GM12878 (cell line): ENCODE measurements around the gene ACOT4. TPM values are rescaled to one million over a fixed set of nuclear protein-coding genes. Genes with fewer than 3 reads are reported as not detected.

Source experiments
- ASH2L ChIP-seq: fragments of 300-600, 200-600 bp; sonication (generic); IDR thresholded peaks from 2 replicates; pipeline ENCODE4 v1.6.1; 2017; ENCODE audit warnings: low read depth, mild to moderate bottlenecking, borderline replicate concordance
- EP300 ChIP-seq, 2 experiments: fragments of 150-350 bp in 1 of 2; IDR thresholded peaks; 2 replicates each; pipeline ENCODE4 v1.6.1; 2011 to 2012; ENCODE audit warnings: low read depth in 2 of 2, low read length in 2 of 2, borderline replicate concordance in 1 of 2, improper control_type of control experiment in 1 of 2, inconsistent platforms in 1 of 2; ENCODE audit not compliant: control insufficient read depth in 1 of 2
- GABPA ChIP-seq: IDR thresholded peaks from 2 replicates; pipeline ENCODE4 v1.6.1; 2014; ENCODE audit warnings: antibody characterized with exemption, low read depth, mild to moderate bottlenecking, inconsistent platforms
- KDM1A ChIP-seq: fragments of 200-600 bp; sonication (generic); IDR thresholded peaks from 2 replicates; pipeline ENCODE4 v1.6.1; 2016; ENCODE audit warnings: borderline replicate concordance
- NR2F1 ChIP-seq: fragments of 450-650 bp; conservative IDR thresholded peaks from 2 replicates; pipeline ENCODE4 v1.6.1; 2017; ENCODE audit warnings: mild to moderate bottlenecking
- POU2F2 ChIP-seq: IDR thresholded peaks from 3 replicates; pipeline ENCODE4 v1.6.1; 2011; ENCODE audit warnings: low read depth, mild to moderate bottlenecking, low read length, borderline replicate concordance
- RAD21 ChIP-seq: IDR thresholded peaks from 2 replicates; pipeline ENCODE4 v1.6.1; 2011; ENCODE audit warnings: mild to moderate bottlenecking, low read depth, low read length, moderate library complexity; ENCODE audit not compliant: insufficient read depth
- SIX5 ChIP-seq: IDR thresholded peaks from 2 replicates; pipeline ENCODE4 v1.6.1; 2011; ENCODE audit warnings: mild to moderate bottlenecking, low read depth, low read length, moderate library complexity; ENCODE audit not compliant: severe bottlenecking
- SUZ12 ChIP-seq: fragments of 200-600 bp; sonication (generic); IDR thresholded peaks from one replicate; pipeline ENCODE4 v1.6.1; 2018; ENCODE audit warnings: antibody characterized with exemption, mild to moderate bottlenecking; ENCODE audit not compliant: unreplicated experiment
- polyA plus RNA-seq, 11 experiments: library from polyadenylated mRNA; depleted of rRNA in 4 of 11; unstranded in 6 of 11; stranded (reverse) in 5 of 11; fragments of >200 nt; fragmentation: Nextera tagmentation in 4 of 11; fragmentation: Illumina TruSeq in 1 of 11; extraction: Ambion mirVana in 4 of 11; extraction: Trizol in 1 of 11; gene quantifications; 1 replicate in 1 of 11; 2 replicates in 10 of 11; pipeline versions ENCODE4 v1.2.1 to v1.2.3, GENCODE V29; 2011 to 2016; ENCODE audit warnings: inconsistent platforms in 2 of 11, missing spikeins in 2 of 11, low read depth in 1 of 11
- total RNA-seq, 4 experiments: library from RNA; depleted of rRNA in 3 of 4; stranded (reverse); fragments of >200 nt in 3 of 4; fragmentation: Illumina TruSeq in 1 of 4; extraction: Trizol in 1 of 4; gene quantifications; 2 replicates each; pipeline versions ENCODE4 v1.2.1 to v1.2.3, GENCODE V29; 2013 to 2021
- TF ChIP-seq, protein P1 (sequence below): fragments of 450-650 bp; IDR thresholded peaks from 2 replicates; pipeline ENCODE4 v1.6.1; 2016; ENCODE audit warnings: mild to moderate bottlenecking
- TF ChIP-seq, protein P2 (sequence below): fragments of 450-650 bp; formaldehyde crosslinking; IDR thresholded peaks from 2 replicates; pipeline ENCODE4 v1.4.0; 2020; ENCODE audit warnings: mild to moderate bottlenecking, moderate library complexity

The ACOT4 gene
- total and polyA plus RNA-seq, 10 of the 15 experiments (the other 5 are each of a cell fraction or from before 2014, with no cell fraction given), result 0.68 to 3.8 (median 2.0) TPM

DNA sequence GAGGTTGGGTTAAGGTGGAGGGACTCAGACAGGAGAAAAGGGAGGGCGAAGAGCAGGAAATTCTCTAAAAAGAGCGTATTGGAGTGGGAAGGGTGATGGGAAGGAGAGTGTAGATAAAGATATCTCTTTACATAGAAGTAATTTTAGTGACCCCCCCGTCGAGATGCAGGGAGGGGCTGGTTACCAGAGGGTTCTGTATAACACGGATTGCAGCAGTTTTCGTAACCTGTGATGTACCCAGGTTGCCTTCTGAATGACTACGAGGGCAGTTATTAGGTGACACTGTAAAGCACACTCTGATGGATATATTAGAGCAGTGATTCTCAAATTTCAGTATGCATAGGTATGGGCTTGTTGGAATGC, 53.6 kb downstream of the ACOT4 start (continued):
- TF ChIP-seq SUZ12 (no peak), NR2F1 (no peak), ASH2L (no peak), POU2F2 (no peak), KDM1A (no peak), RAD21 (no peak), EP300 (IDR thresholded peaks at IDR 0.05; ENCODE audit: borderline replicate concordance in 1 of 2, control insufficient read depth in 1 of 2, low read depth in 2 of 2, low read length in 2 of 2) (no peak), GABPA (no peak), SIX5 (no peak)
- TF ChIP-seq, protein P1, sequence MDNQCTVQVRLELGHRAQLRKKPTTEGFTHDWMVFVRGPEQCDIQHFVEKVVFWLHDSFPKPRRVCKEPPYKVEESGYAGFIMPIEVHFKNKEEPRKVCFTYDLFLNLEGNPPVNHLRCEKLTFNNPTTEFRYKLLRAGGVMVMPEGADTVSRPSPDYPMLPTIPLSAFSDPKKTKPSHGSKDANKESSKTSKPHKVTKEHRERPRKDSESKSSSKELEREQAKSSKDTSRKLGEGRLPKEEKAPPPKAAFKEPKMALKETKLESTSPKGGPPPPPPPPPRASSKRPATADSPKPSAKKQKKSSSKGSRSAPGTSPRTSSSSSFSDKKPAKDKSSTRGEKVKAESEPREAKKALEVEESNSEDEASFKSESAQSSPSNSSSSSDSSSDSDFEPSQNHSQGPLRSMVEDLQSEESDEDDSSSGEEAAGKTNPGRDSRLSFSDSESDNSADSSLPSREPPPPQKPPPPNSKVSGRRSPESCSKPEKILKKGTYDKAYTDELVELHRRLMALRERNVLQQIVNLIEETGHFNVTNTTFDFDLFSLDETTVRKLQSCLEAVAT, result no peak
- TF ChIP-seq, protein P2, sequence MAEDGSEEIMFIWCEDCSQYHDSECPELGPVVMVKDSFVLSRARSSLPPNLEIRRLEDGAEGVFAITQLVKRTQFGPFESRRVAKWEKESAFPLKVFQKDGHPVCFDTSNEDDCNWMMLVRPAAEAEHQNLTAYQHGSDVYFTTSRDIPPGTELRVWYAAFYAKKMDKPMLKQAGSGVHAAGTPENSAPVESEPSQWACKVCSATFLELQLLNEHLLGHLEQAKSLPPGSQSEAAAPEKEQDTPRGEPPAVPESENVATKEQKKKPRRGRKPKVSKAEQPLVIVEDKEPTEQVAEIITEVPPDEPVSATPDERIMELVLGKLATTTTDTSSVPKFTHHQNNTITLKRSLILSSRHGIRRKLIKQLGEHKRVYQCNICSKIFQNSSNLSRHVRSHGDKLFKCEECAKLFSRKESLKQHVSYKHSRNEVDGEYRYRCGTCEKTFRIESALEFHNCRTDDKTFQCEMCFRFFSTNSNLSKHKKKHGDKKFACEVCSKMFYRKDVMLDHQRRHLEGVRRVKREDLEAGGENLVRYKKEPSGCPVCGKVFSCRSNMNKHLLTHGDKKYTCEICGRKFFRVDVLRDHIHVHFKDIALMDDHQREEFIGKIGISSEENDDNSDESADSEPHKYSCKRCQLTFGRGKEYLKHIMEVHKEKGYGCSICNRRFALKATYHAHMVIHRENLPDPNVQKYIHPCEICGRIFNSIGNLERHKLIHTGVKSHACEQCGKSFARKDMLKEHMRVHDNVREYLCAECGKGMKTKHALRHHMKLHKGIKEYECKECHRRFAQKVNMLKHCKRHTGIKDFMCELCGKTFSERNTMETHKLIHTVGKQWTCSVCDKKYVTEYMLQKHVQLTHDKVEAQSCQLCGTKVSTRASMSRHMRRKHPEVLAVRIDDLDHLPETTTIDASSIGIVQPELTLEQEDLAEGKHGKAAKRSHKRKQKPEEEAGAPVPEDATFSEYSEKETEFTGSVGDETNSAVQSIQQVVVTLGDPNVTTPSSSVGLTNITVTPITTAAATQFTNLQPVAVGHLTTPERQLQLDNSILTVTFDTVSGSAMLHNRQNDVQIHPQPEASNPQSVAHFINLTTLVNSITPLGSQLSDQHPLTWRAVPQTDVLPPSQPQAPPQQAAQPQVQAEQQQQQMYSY (CRISPR knock-in tag), result no peak

Other genes with a start within 250 kb of the ACOT4 start
Only the 7 nearest of the 8 such genes appear.
- 31.7 and 33.6 TPM in 2 replicates for gene RIOX1, start 100.9 kb upstream of the ACOT4 start, total RNA-seq (2014; rRNA removed)
- gene RIOX1, start 100.9 kb upstream of the ACOT4 start, total RNA-seq (2014; rRNA removed; fragmentation: Illumina TruSeq; extraction: Trizol), result 17.9 and 19.4 TPM in 2 replicates
- gene RIOX1, start 100.9 kb upstream of the ACOT4 start, total RNA-seq (2021), result 33.7 and 34.3 TPM in 2 replicates
- 11.6 and 15.9 TPM in 2 replicates for gene RIOX1, start 100.9 kb upstream of the ACOT4 start, polyA plus RNA-seq (2011; rRNA removed)
- 16.4 and 16.7 TPM in 2 replicates for gene RIOX1, start 100.9 kb upstream of the ACOT4 start, polyA plus RNA-seq (2014; fragmentation: Illumina TruSeq; extraction: Trizol)
- 1 to 10 TPM; 7.8 to 8.9 TPM for gene RIOX1, start 100.9 kb upstream of the ACOT4 start, polyA plus RNA-seq (2014; fragmentation: Nextera tagmentation; extraction: Ambion mirVana)
- 31.6 and 34.0 TPM in 2 replicates for gene RIOX1, start 100.9 kb upstream of the ACOT4 start, polyA plus RNA-seq (2014; rRNA removed)
- 10 to 100 TPM; 18.6 to 20.7 TPM for gene RIOX1, start 100.9 kb upstream of the ACOT4 start, polyA plus RNA-seq (2016; fragmentation: Nextera tagmentation; extraction: Ambion mirVana)
- 2.2 and 3.3 TPM in 2 replicates for gene ACOT1, start 54.7 kb upstream of the ACOT4 start, total RNA-seq (2014; rRNA removed)
- gene ACOT1, start 54.7 kb upstream of the ACOT4 start, total RNA-seq (2014; rRNA removed; fragmentation: Illumina TruSeq; extraction: Trizol), result 2.9 and 3.0 TPM in 2 replicates
- gene ACOT1, start 54.7 kb upstream of the ACOT4 start, total RNA-seq (2021), result 4.5 and 5.4 TPM in 2 replicates
- 1.1 and 2.1 TPM in 2 replicates for gene ACOT1, start 54.7 kb upstream of the ACOT4 start, polyA plus RNA-seq (2011; rRNA removed)
- gene ACOT1, start 54.7 kb upstream of the ACOT4 start, polyA plus RNA-seq (2014; fragmentation: Illumina TruSeq; extraction: Trizol), result 4.1 and 6.1 TPM in 2 replicates
- 1 to 10 TPM; 3.2 to 4.6 TPM for gene ACOT1, start 54.7 kb upstream of the ACOT4 start, polyA plus RNA-seq (2014; fragmentation: Nextera tagmentation; extraction: Ambion mirVana)
- gene ACOT1, start 54.7 kb upstream of the ACOT4 start, polyA plus RNA-seq (2014; rRNA removed), result 2.3 TPM in 2 replicates
- gene ACOT1, start 54.7 kb upstream of the ACOT4 start, polyA plus RNA-seq (2016; fragmentation: Nextera tagmentation; extraction: Ambion mirVana), result 1 to 10 TPM; 3.1 to 3.2 TPM
- not detected in 2 replicates for gene HEATR4, start 32.9 kb upstream of the ACOT4 start, total RNA-seq (2014; rRNA removed)
- gene HEATR4, start 32.9 kb upstream of the ACOT4 start, total RNA-seq (2014; rRNA removed; fragmentation: Illumina TruSeq; extraction: Trizol), result not detected in 2 replicates
- gene HEATR4, start 32.9 kb upstream of the ACOT4 start, total RNA-seq (2021), result not detected in 2 replicates
- gene HEATR4, start 32.9 kb upstream of the ACOT4 start, polyA plus RNA-seq (2011; rRNA removed), result 0.10 and 0.23 TPM in 2 replicates
- gene HEATR4, start 32.9 kb upstream of the ACOT4 start, polyA plus RNA-seq (2014; fragmentation: Illumina TruSeq; extraction: Trizol), result not detected in 2 replicates
- gene HEATR4, start 32.9 kb upstream of the ACOT4 start, polyA plus RNA-seq (2014; fragmentation: Nextera tagmentation; extraction: Ambion mirVana), result under 1 TPM; 0.03 to 0.13 TPM
- not detected in 2 replicates for gene HEATR4, start 32.9 kb upstream of the ACOT4 start, polyA plus RNA-seq (2014; rRNA removed)
- under 1 TPM in 1 of 2 experiments, not detected in 1; 0.17 TPM for gene HEATR4, start 32.9 kb upstream of the ACOT4 start, polyA plus RNA-seq (2016; fragmentation: Nextera tagmentation; extraction: Ambion mirVana)
- 41.9 and 43.7 TPM in 2 replicates for gene ACOT2, start 22.7 kb upstream of the ACOT4 start, total RNA-seq (2014; rRNA removed)
- 12.1 and 12.2 TPM in 2 replicates for gene ACOT2, start 22.7 kb upstream of the ACOT4 start, total RNA-seq (2014; rRNA removed; fragmentation: Illumina TruSeq; extraction: Trizol)
- gene ACOT2, start 22.7 kb upstream of the ACOT4 start, total RNA-seq (2021), result 32.3 and 32.4 TPM in 2 replicates
- gene ACOT2, start 22.7 kb upstream of the ACOT4 start, polyA plus RNA-seq (2011; rRNA removed), result 6.1 and 9.7 TPM in 2 replicates
- 10.6 and 13.4 TPM in 2 replicates for gene ACOT2, start 22.7 kb upstream of the ACOT4 start, polyA plus RNA-seq (2014; fragmentation: Illumina TruSeq; extraction: Trizol)
- 10 to 100 TPM in 1 of 2 experiments, 1 to 10 TPM in 1; 9.6 to 12.3 TPM for gene ACOT2, start 22.7 kb upstream of the ACOT4 start, polyA plus RNA-seq (2014; fragmentation: Nextera tagmentation; extraction: Ambion mirVana)
- 35.9 and 38.7 TPM in 2 replicates for gene ACOT2, start 22.7 kb upstream of the ACOT4 start, polyA plus RNA-seq (2014; rRNA removed)
- 10 to 100 TPM; 33.7 to 33.9 TPM for gene ACOT2, start 22.7 kb upstream of the ACOT4 start, polyA plus RNA-seq (2016; fragmentation: Nextera tagmentation; extraction: Ambion mirVana)
- gene ACOT6, start 20.6 kb downstream of the ACOT4 start, total RNA-seq (2014; rRNA removed), result not detected in 2 replicates
- gene ACOT6, start 20.6 kb downstream of the ACOT4 start, total RNA-seq (2014; rRNA removed; fragmentation: Illumina TruSeq; extraction: Trizol), result not detected in 2 replicates
- gene ACOT6, start 20.6 kb downstream of the ACOT4 start, total RNA-seq (2021), result not detected in 2 replicates
- not detected in 2 replicates for gene ACOT6, start 20.6 kb downstream of the ACOT4 start, polyA plus RNA-seq (2011; rRNA removed)
- not detected in 2 replicates for gene ACOT6, start 20.6 kb downstream of the ACOT4 start, polyA plus RNA-seq (2014; fragmentation: Illumina TruSeq; extraction: Trizol)
- gene ACOT6, start 20.6 kb downstream of the ACOT4 start, polyA plus RNA-seq (2014; fragmentation: Nextera tagmentation; extraction: Ambion mirVana), result not detected
- gene ACOT6, start 20.6 kb downstream of the ACOT4 start, polyA plus RNA-seq (2014; rRNA removed), result not detected in 2 replicates
- gene ACOT6, start 20.6 kb downstream of the ACOT4 start, polyA plus RNA-seq (2016; fragmentation: Nextera tagmentation; extraction: Ambion mirVana), result not detected
- 2.4 and 2.7 TPM in 2 replicates for gene DNAL1, start 53.1 kb downstream of the ACOT4 start, total RNA-seq (2014; rRNA removed)
- 4.2 TPM in 2 replicates for gene DNAL1, start 53.1 kb downstream of the ACOT4 start, total RNA-seq (2014; rRNA removed; fragmentation: Illumina TruSeq; extraction: Trizol)
- 6.7 and 7.7 TPM in 2 replicates for gene DNAL1, start 53.1 kb downstream of the ACOT4 start, total RNA-seq (2021)
- gene DNAL1, start 53.1 kb downstream of the ACOT4 start, polyA plus RNA-seq (2011; rRNA removed), result 4.3 and 7.9 TPM in 2 replicates
- 5.5 and 7.0 TPM in 2 replicates for gene DNAL1, start 53.1 kb downstream of the ACOT4 start, polyA plus RNA-seq (2014; fragmentation: Illumina TruSeq; extraction: Trizol)
- 10 to 100 TPM; 11.5 to 18.2 TPM for gene DNAL1, start 53.1 kb downstream of the ACOT4 start, polyA plus RNA-seq (2014; fragmentation: Nextera tagmentation; extraction: Ambion mirVana)
- gene DNAL1, start 53.1 kb downstream of the ACOT4 start, polyA plus RNA-seq (2014; rRNA removed), result 1.4 and 2.6 TPM in 2 replicates
- 10 to 100 TPM; 10.0 to 15.9 TPM for gene DNAL1, start 53.1 kb downstream of the ACOT4 start, polyA plus RNA-seq (2016; fragmentation: Nextera tagmentation; extraction: Ambion mirVana)
- gene PNMA1, start 122.5 kb downstream of the ACOT4 start, total RNA-seq (2014; rRNA removed), result 3.8 and 4.0 TPM in 2 replicates
- gene PNMA1, start 122.5 kb downstream of the ACOT4 start, total RNA-seq (2014; rRNA removed; fragmentation: Illumina TruSeq; extraction: Trizol), result 6.8 TPM in 2 replicates
- gene PNMA1, start 122.5 kb downstream of the ACOT4 start, total RNA-seq (2021), result 22.4 and 24.0 TPM in 2 replicates
- 7.8 and 9.7 TPM in 2 replicates for gene PNMA1, start 122.5 kb downstream of the ACOT4 start, polyA plus RNA-seq (2011; rRNA removed)
- gene PNMA1, start 122.5 kb downstream of the ACOT4 start, polyA plus RNA-seq (2014; fragmentation: Illumina TruSeq; extraction: Trizol), result 14.0 and 14.4 TPM in 2 replicates
- gene PNMA1, start 122.5 kb downstream of the ACOT4 start, polyA plus RNA-seq (2014; fragmentation: Nextera tagmentation; extraction: Ambion mirVana), result 1 to 10 TPM; 1.8 to 6.5 TPM
- 14.4 and 15.3 TPM in 2 replicates for gene PNMA1, start 122.5 kb downstream of the ACOT4 start, polyA plus RNA-seq (2014; rRNA removed)
- gene PNMA1, start 122.5 kb downstream of the ACOT4 start, polyA plus RNA-seq (2016; fragmentation: Nextera tagmentation; extraction: Ambion mirVana), result 10 to 100 TPM; 35.0 to 39.3 TPM